Psoas muscle (tissue), 8 donors: ENCODE data around the gene TRIM25. TPM values are rescaled to one million over a fixed set of nuclear protein-coding genes. Genes with fewer than 3 reads are reported as not detected.

Experiments used
- ATAC-seq, 4 donors: fragments of 200-7000 bp; cut with Tn5 transposase; one replicate each; pipeline ENCODE4 v1.9.1; 2020; ENCODE audit warnings: moderate library complexity in 3 of 4, mild to moderate bottlenecking in 2 of 4
- DNase-seq, 2 donors: peaks; one replicate each; pipeline ENCODE4 v3.0.0-alpha.2; 2020
- H3K27ac ChIP-seq: fragments of 200-600 bp; one replicate; pipeline ENCODE4 v1.8.0; 2022
- H3K27me3 ChIP-seq, 3 donors: fragments of 200-600 bp in 1 of 3; one replicate each; pipeline versions ENCODE4 v1.6.1 to v1.8.0; 2013 to 2022; ENCODE audit warnings: low read length in 2 of 3, mild to moderate bottlenecking in 2 of 3, moderate library complexity in 1 of 3; ENCODE audit not compliant: insufficient read depth in 3 of 3
- H3K36me3 ChIP-seq, 2 donors: fragments of 200-600 bp in 1 of 2; one replicate each; pipeline versions ENCODE4 v1.6.1 to v1.8.0; 2013 to 2022; ENCODE audit warnings: low read depth in 1 of 2, mild to moderate bottlenecking in 1 of 2, moderate library complexity in 1 of 2; ENCODE audit not compliant: insufficient read depth in 1 of 2
- H3K4me1 ChIP-seq: fragments of 200-600 bp; one replicate; pipeline ENCODE4 v1.8.0; 2022
- H3K4me3 ChIP-seq: fragments of 200-600 bp; one replicate; pipeline ENCODE4 v1.8.0; 2022; ENCODE audit warnings: mild to moderate bottlenecking
- H3K9me3 ChIP-seq: fragments of 200-600 bp; one replicate; pipeline ENCODE4 v1.8.0; 2022
- WGBS, 3 donors: extraction: QIAGEN DNeasy Blood & Tissue Kit; methylation state at CpG; one replicate each; pipeline versions ENCODE4 v1.1.6 to v1.1.7; 2013; 5-methylcytosine and 5-hydroxymethylcytosine counted together
- intact Hi-C, 2 donors: fragments of 100-400 bp; cut with DNase I; formaldehyde crosslinking; loops; one replicate each; pipeline versions ENCODE4 v1.11.0 to v1.14.2; 2022
- polyA plus RNA-seq, 3 donors: library from polyadenylated mRNA; stranded (reverse); fragments of 200-250 nt; gene quantifications; one replicate each; pipeline ENCODE4 v1.2.3, GENCODE V29; 2013
- total RNA-seq, 4 donors: library from RNA; stranded (reverse); fragmentation: NEBNext Ultra II Directional in 2 of 4; extraction: Animal tissue kit (Norgen Biotek cat#: 25700) in 2 of 4; gene quantifications; one replicate each; pipeline versions ENCODE4 v1.2.1 to v1.2.4, GENCODE V29; 2021 to 2023
- TF ChIP-seq, protein P1 (sequence below): fragments of 200-600 bp; IDR thresholded peaks from one replicate; pipeline ENCODE4 v1.8.0; 2022; ENCODE audit warnings: antibody characterized with exemption
- donor health status: healthy with polysubstance abuse.
- donor health status: DM: no; HTN: no; CAD: no; lungs with moderate emphysema.
- donor health status: Bipolar disorder and iron deficiency.
- donor health status: healthy.
- donor health status: DM: yes; HTN: yes; CAD: no.
- donor health status: DM: no; HTN: no; CAD: no.
- donor health status: DM: no; HTN: no; CAD: no.
- donor health status: DM: yes; HTN: yes; CAD: no.

Gene TRIM25
- total and polyA plus RNA-seq, 7 donors, result 5.1 to 20.0 (median 12.4) TPM

DNA sequence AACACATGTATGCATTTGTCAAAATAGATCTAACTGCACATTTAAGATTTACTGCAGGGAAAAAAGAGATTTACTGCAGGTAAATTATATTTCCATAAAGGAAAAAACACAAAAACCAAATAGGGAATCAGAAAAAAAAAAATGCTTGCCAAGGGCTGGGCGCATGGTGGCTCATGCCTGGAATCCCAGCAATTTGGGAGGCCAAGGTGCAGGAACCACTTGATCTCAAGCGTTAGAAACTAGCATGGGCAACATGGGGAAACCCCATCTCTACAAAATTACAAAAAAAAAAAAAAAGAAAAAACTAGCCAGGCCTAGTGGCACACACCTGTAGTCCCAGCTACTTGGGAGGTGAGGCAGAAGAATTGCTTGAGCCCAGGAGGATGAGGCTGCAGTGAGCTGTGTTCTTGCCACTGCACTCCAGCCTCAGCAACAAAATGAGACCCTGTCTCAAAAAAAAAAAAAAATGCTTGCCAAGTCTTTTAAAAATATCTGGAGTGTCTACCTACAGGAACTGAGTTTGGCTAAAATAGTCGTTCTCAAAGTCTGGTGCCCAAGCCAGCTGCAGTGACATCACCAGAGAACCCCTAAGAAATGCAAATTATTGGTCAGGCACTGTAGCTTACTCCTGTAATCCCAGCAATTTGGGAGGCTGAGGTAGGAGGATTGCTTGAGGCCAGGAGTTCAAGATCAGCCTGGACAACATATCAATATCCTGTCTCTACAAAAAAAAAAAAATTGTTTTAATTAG lies 17.5 kb downstream of the TRIM25 start:
- intact Hi-C loops, result no loop called here
- no peak for ATAC-seq
- H3K9me3 ChIP-seq, result no peaks in the 10 kb centered on the region
- TF ChIP-seq, protein P1, sequence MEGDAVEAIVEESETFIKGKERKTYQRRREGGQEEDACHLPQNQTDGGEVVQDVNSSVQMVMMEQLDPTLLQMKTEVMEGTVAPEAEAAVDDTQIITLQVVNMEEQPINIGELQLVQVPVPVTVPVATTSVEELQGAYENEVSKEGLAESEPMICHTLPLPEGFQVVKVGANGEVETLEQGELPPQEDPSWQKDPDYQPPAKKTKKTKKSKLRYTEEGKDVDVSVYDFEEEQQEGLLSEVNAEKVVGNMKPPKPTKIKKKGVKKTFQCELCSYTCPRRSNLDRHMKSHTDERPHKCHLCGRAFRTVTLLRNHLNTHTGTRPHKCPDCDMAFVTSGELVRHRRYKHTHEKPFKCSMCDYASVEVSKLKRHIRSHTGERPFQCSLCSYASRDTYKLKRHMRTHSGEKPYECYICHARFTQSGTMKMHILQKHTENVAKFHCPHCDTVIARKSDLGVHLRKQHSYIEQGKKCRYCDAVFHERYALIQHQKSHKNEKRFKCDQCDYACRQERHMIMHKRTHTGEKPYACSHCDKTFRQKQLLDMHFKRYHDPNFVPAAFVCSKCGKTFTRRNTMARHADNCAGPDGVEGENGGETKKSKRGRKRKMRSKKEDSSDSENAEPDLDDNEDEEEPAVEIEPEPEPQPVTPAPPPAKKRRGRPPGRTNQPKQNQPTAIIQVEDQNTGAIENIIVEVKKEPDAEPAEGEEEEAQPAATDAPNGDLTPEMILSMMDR, result no peak
- no peak overlapping the region for H3K27ac ChIP-seq
- H3K36me3 ChIP-seq, result peaks cover 18 to 98% of the 10 kb centered on the region in 2 donors
- no peak overlapping the region for H3K4me3 ChIP-seq
- H3K27me3 ChIP-seq, result no peaks in the 10 kb centered on the region
- WGBS, 3 donors, result 66 to 72% (median 69%) methylated on average over 3 of the region's 3 CpGs
- no peaks in the 10 kb centered on the region for H3K4me1 ChIP-seq
- no peak for DNase-seq

DNA sequence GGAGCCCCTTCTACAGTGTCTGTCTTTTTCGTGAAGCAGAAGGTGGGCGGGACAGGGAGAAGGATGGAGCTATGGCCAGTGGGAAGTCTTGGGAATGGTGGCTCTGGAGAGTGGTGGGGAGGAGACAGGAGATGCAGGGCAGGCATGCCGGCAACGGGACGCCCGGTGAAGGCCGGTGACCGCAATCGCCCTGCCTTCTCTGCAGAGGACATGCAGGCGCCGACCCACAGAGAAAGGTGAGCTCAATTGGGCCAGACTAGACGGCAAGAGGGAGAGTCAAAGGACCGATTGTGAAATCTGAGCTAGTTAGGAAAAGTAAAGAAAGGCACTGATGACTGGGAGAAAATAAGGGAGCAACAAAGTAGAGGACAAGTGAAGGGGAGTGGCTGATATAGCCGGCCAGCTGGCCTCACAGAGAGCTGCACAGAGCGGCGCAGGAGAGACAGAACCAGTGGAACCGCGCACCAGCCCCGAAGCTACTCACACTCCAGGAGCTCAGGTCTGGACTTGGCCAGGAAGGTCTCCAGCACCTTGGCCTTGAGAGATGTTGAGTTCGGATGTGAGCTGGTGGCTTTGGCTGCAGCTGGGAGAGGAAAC lies 18.9 kb downstream of the TRIM25 start:
- Histone ChIP-seq H3K36me3 (peaks cover 19 to 98% of the 10 kb centered on the region in 2 donors), H3K4me3 (no peak overlapping the region), H3K4me1 (no peaks in the 10 kb centered on the region), H3K27me3 (no peaks in the 10 kb centered on the region), H3K27ac (no peak overlapping the region), H3K9me3 (no peaks in the 10 kb centered on the region)
- TF ChIP-seq, protein P1, result no peak
- DNase-seq, result no peak
- WGBS, 3 donors, result 88 to 94% (median 91%) methylated on average over 20 of the region's 20 CpGs
- intact Hi-C loops, result loop anchor here in 1 of 2 donors (5.0 kb wide), 1 partner anchor 42 kb away; no protein-coding TSS in a partner anchor
- ATAC-seq, result no peak

DNA sequence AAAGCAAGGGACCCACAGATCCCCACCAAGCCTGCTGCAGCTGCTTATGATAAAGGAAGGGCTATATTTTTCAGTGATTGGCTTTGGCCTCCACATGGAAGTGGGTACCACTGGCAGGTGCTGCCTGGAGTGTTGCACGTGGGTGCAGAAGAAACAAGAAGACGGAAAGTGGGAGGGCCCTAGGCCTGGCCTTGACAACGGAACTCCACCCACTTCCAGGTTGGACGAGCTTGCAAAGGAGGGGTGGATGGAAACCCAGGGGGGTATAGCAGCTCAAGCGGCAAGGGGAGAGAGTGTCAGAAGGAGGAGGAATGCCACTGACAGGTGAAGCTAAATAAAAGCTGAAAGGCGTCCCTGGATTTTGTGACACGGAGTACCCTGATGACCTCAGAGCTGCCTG lies 20.3 kb downstream of the TRIM25 start:
- no peaks in the 10 kb centered on the region for H3K27me3 ChIP-seq
- TF ChIP-seq, protein P1, result no peak
- DNase-seq (no peak), ATAC-seq (no peak)
- intact Hi-C loops, result loop anchor here in 1 of 2 donors (5.0 kb wide), 1 partner anchor 44 kb away; no protein-coding TSS in a partner anchor
- no peak overlapping the region for H3K4me3 ChIP-seq
- no peaks in the 10 kb centered on the region for H3K9me3 ChIP-seq
- peaks cover 15 to 89% of the 10 kb centered on the region in 2 donors for H3K36me3 ChIP-seq
- H3K27ac ChIP-seq, result no peak overlapping the region
- 63 to 69% (median 65%) methylated on average over 7 of the region's 7 CpGs for WGBS, 3 donors
- no peaks in the 10 kb centered on the region for H3K4me1 ChIP-seq

DNA sequence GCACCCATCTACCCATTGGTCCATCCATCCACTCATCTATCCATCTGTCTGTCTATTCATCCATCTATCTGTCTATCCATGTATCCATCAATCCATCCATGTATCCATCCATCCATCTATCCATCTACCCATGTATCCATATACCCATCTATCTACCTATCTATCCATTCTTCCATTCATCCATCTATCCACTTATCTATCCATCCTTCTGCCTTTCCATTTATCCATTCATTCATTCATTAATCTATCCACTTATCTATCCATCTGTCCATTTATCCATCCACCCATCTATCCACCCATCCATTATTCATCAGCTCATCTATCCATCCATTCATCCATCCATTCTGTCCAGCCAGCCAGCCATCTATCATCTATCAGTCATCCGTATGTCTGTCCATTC lies 21.5 kb downstream of the TRIM25 start:
- WGBS, 3 donors, result 97 to 100% (median 97%) methylated on average over 1 of the region's 1 CpG
- H3K9me3 ChIP-seq, result peaks cover 9% of the 10 kb centered on the region
- DNase-seq (no peak), ATAC-seq (no peak)
- H3K4me1 ChIP-seq, result no peaks in the 10 kb centered on the region
- H3K27ac ChIP-seq, result no peak overlapping the region
- TF ChIP-seq, protein P1, result no peak
- intact Hi-C loops, result loop anchor here in 1 of 2 donors (5.0 kb wide), 1 partner anchor 45 kb away; no protein-coding TSS in a partner anchor
- peaks cover 13 to 86% of the 10 kb centered on the region in 2 donors for H3K36me3 ChIP-seq
- no peak overlapping the region for H3K4me3 ChIP-seq
- no peaks in the 10 kb centered on the region for H3K27me3 ChIP-seq
